Measurements from ENCODE around the gene HES4.

HES4 gene

GRCh38 chr1:975896-976683, 23.8 kb downstream of the HES4 start:
- peak; percentile 87 for TF ChIP-seq CTCF (IDR thresholded peaks at IDR 0.05; ENCODE audit: extremely low read depth, insufficient read depth, missing control alignments)
- in situ Hi-C loops (cut with MboI; ENCODE audit: low pct_unique_long_range_greater_than_20kb, low sequenced_read_pairs, unreplicated experiment) = loop anchor here (10.0 kb wide), 1 partner anchor 81 kb away; no protein-coding TSS in a partner anchor
- peak; percentile 93 for DNase-seq (ENCODE audit: low spot score)

DNA sequence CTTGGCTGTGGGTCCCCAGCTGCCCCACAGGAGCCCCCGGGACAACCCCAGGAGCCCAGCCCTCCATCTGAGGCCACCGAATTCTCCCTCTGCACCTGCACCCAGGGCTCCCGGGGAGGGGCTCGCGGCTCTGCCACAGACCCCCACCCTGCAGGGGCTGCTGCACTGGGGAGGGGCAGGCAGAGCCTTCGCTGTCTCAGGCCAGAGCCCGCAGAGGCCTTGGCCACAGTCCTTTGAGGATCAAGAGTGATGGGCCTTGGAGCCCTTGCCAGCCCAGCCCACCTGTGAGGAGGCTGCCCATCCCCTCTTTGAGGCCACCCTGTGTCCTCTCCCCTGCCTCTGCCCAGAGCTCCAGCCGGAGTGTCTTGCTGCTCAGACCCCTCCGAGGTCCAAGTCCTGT, 24.5 kb downstream of the HES4 start:
- TF ChIP-seq CTCF (IDR thresholded peaks at IDR 0.05; ENCODE audit: extremely low read depth, insufficient read depth, missing control alignments) = no peak
- DNase-seq (ENCODE audit: low spot score) = no peak
- in situ Hi-C loops (cut with MboI; ENCODE audit: low pct_unique_long_range_greater_than_20kb, low sequenced_read_pairs, unreplicated experiment) = loop anchor here (10.0 kb wide), 1 partner anchor 81 kb away; no protein-coding TSS in a partner anchor

DNA sequence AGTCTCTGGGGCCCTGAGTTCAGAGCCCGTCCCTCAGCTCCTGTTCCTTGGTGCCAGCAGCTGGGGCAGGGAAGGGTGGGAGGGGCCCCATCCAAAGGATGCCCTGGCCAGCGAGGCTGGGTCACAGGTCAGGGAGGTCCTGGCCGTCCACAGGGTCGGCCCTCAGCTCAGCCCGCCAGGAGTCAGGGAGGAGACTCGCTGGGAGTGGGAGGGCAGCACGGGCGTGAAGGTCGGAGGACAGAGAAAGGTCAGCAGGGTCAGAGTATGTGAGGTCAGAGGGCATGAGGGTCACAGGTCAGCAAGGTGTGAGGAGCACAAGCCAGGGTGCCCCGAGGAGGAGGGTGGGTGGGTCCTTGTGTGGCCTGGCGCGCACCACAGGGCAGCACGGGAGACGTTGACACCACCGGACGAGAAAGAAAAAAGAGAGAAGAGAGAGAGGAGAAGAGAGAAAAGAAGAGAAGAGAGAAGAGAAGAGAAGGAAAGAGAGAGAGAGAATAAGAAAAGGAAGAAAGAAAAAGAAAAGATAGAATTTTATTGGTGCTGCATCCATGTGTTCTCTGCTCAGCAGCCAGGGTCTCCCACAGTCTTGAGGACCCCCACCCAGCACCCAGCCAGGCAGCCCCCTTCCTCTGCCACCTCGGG, 25.1 kb downstream of the HES4 start:
- in situ Hi-C loops (cut with MboI; ENCODE audit: low pct_unique_long_range_greater_than_20kb, low sequenced_read_pairs, unreplicated experiment) = loop anchor here (10.0 kb wide), 1 partner anchor 80 kb away; no protein-coding TSS in a partner anchor
- TF ChIP-seq CTCF (IDR thresholded peaks at IDR 0.05; ENCODE audit: extremely low read depth, insufficient read depth, missing control alignments) = no peak
- no peak for DNase-seq (ENCODE audit: low spot score)

DNA sequence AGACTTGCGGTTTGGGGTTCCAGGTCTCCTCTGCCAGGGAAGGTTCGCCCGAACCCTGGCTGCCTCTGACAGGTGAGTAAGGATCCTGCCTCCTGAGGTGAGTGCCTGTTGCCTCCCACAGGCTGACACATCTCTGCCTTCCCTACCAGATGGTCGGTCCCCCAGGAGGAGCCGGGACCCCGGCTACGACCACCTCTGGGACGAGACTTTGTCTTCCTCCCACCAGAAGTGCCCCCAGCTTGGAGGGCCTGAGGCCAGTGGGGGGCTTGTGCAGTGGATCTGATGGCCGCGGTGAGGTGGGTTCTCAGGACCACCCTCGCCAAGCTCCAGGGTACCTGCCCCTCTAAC, 25.6 kb downstream of the HES4 start:
- in situ Hi-C loops (cut with MboI; ENCODE audit: low pct_unique_long_range_greater_than_20kb, low sequenced_read_pairs, unreplicated experiment) = loop anchor here (10.0 kb wide), 1 partner anchor 79 kb away; no protein-coding TSS in a partner anchor
- DNase-seq (ENCODE audit: low spot score) = no peak
- TF ChIP-seq CTCF (IDR thresholded peaks at IDR 0.05; ENCODE audit: extremely low read depth, insufficient read depth, missing control alignments) = no peak

DNA sequence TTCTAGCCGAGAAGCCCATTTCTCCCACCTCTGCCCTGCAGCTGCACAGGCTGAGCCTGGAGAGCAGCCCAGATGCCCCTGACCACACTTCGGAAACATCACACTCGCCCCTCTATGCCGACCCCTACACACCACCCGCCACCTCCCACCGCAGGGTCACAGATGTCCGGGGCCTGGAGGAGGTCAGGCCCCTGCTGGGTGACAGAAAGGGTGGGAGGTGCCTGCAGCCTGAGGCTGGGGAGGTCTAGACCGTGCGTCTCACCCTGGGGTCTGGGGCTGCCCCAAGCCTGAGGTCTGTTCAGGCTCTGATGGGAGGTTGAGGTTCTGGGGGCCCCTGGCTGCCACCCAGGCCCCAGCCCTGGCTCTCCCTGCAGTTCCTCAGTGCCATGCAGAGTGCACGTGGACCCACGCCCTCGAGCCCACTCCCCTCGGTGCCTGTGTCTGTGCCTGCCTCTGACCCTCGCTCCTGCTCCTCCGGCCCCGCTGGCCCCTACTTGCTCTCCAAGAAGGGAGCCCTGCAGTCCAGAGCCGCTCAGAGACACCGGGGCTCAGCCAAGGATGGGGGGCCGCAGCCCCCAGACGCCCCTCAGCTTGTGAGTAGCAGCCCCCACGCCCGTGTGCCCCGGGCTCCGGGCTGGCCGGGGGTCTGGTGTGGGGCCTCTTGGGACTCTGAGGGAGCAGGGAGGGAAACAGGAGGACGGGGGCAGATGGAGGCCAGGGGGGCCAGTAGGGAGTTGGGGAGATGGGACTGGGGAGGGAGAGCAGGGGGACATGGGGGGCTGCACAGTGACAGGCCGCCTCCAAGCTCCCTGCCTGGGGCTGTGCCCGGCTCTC, 26.2 kb downstream of the HES4 start:
- no peak for TF ChIP-seq CTCF (IDR thresholded peaks at IDR 0.05; ENCODE audit: extremely low read depth, insufficient read depth, missing control alignments)
- DNase-seq (ENCODE audit: low spot score) = no peak
- in situ Hi-C loops (cut with MboI; ENCODE audit: low pct_unique_long_range_greater_than_20kb, low sequenced_read_pairs, unreplicated experiment) = loop anchor here (10.0 kb wide), 1 partner anchor 79 kb away; no protein-coding TSS in a partner anchor
